Stimulated activated naive CD8-positive, alpha-beta T cell treated with anti-CD3 and anti-CD28 coated beads, Interleukin-15, Interleukin-2, amounts not matched to agents 100 ng/mL and 50 ng/mL, for 24 hours (primary cell): ENCODE results near the gene CNOT3.
"Not testable (repeated sequence)": the region's sequence is repeated elsewhere in the genome, so short reads cannot be mapped to it uniquely, and the experiment has no call there.

Experiments used
- H3K27ac Mint-ChIP-seq: one replicate; pipeline ENCODE4 v1.8.0; 2021; ENCODE audit warnings: mild to moderate bottlenecking, mixed read lengths
- H3K27me3 Mint-ChIP-seq: one replicate; pipeline ENCODE4 v1.8.0; 2021; ENCODE audit warnings: mixed read lengths
- H3K36me3 Mint-ChIP-seq: one replicate; pipeline ENCODE4 v1.8.0; 2021; ENCODE audit warnings: low read depth, mixed read lengths
- H3K4me1 Mint-ChIP-seq: one replicate; pipeline ENCODE4 v1.8.0; 2021; ENCODE audit warnings: low read depth, mixed read lengths
- H3K4me3 Mint-ChIP-seq: one replicate; pipeline ENCODE4 v1.8.0; 2021; ENCODE audit warnings: mild to moderate bottlenecking, mixed read lengths
- H3K9me3 Mint-ChIP-seq: one replicate; pipeline ENCODE4 v1.8.0; 2021; ENCODE audit warnings: mixed read lengths

The CNOT3 gene

GRCh38 chr19:54165222-54165621 lies 27.7 kb downstream of the CNOT3 start:
- no peaks in the 10 kb centered on the region for H3K9me3 Mint-ChIP-seq
- H3K4me3 Mint-ChIP-seq = no peak overlapping the region
- peaks cover 19% of the 10 kb centered on the region for H3K27me3 Mint-ChIP-seq
- H3K27ac Mint-ChIP-seq = no peak overlapping the region
- H3K4me1 Mint-ChIP-seq = peaks cover 41% of the 10 kb centered on the region
- H3K36me3 Mint-ChIP-seq = no peaks in the 10 kb centered on the region

GRCh38 chr19:54168174-54168917 lies 30.8 kb downstream of the CNOT3 start:
- Mint-ChIP-seq H3K27ac (no peak overlapping the region), H3K4me1 (peaks cover 13% of the 10 kb centered on the region), H3K4me3 (no peak overlapping the region), H3K27me3 (peaks cover 13% of the 10 kb centered on the region), H3K36me3 (no peaks in the 10 kb centered on the region), H3K9me3 (no peaks in the 10 kb centered on the region)

- H3K36me3 Mint-ChIP-seq = no peaks in the 10 kb centered on the region
- H3K27me3 Mint-ChIP-seq = peaks cover 11% of the 10 kb centered on the region
- peaks cover 7% of the 10 kb centered on the region for H3K4me1 Mint-ChIP-seq
- H3K9me3 Mint-ChIP-seq = no peaks in the 10 kb centered on the region
- H3K27ac Mint-ChIP-seq = no peak overlapping the region
- no peak overlapping the region for H3K4me3 Mint-ChIP-seq
These were observed 31.7 kb downstream of the CNOT3 start for GRCh38 chr19:54169149-54169740.

- not testable (repeated sequence) for H3K27ac Mint-ChIP-seq, H3K4me3 Mint-ChIP-seq, H3K9me3 Mint-ChIP-seq, H3K4me1 Mint-ChIP-seq, H3K27me3 Mint-ChIP-seq
- H3K36me3 Mint-ChIP-seq = peaks cover 12% of the 10 kb centered on the region
These were observed 34.3 kb downstream of the CNOT3 start for GRCh38 chr19:54171736-54172431.

- no peaks in the 10 kb centered on the region for H3K4me1 Mint-ChIP-seq
- no peak within 1 kb of the TSS for H3K27ac Mint-ChIP-seq
- H3K4me3 Mint-ChIP-seq = no peak within 1 kb of the TSS
- H3K27me3 Mint-ChIP-seq = no peaks in the 10 kb centered on the region
- peaks cover 12% of the 10 kb centered on the region for H3K36me3 Mint-ChIP-seq
- H3K9me3 Mint-ChIP-seq = no peaks in the 10 kb centered on the region
These were observed 35.2 kb downstream of the CNOT3 start, which contains the start of gene TMC4 for GRCh38 chr19:54172471-54173358. TMC4 (minus strand) TSS chr19:54173160; CDS start chr19:54173117, 43 bp downstream.

GRCh38 chr19:54173359-54173699 lies 35.8 kb downstream of the CNOT3 start:
- Mint-ChIP-seq H3K27me3 (no peaks in the 10 kb centered on the region), H3K9me3 (no peaks in the 10 kb centered on the region), H3K4me3 (no peak overlapping the region), H3K36me3 (peaks cover 17% of the 10 kb centered on the region), H3K4me1 (no peaks in the 10 kb centered on the region), H3K27ac (no peak overlapping the region)

- Mint-ChIP-seq H3K27ac (no peak overlapping the region), H3K4me1 (no peaks in the 10 kb centered on the region), H3K9me3 (no peaks in the 10 kb centered on the region), H3K27me3 (no peaks in the 10 kb centered on the region), H3K36me3 (peaks cover 18% of the 10 kb centered on the region), H3K4me3 (no peak overlapping the region)
These were observed 36.6 kb downstream of the CNOT3 start for GRCh38 chr19:54173951-54174834.

- H3K4me3 Mint-ChIP-seq = no peak overlapping the region
- H3K27ac Mint-ChIP-seq = no peak overlapping the region
- H3K27me3 Mint-ChIP-seq = no peaks in the 10 kb centered on the region
- no peaks in the 10 kb centered on the region for H3K4me1 Mint-ChIP-seq
- H3K36me3 Mint-ChIP-seq = peaks cover 28% of the 10 kb centered on the region
- H3K9me3 Mint-ChIP-seq = no peaks in the 10 kb centered on the region
These were observed 41.2 kb downstream of the CNOT3 start for GRCh38 chr19:54178581-54179261.

GRCh38 chr19:54179262-54179852 lies 41.8 kb downstream of the CNOT3 start:
- Mint-ChIP-seq H3K9me3 (no peaks in the 10 kb centered on the region), H3K27me3 (no peaks in the 10 kb centered on the region), H3K27ac (no peak overlapping the region), H3K4me1 (no peaks in the 10 kb centered on the region), H3K4me3 (no peak overlapping the region), H3K36me3 (peaks cover 34% of the 10 kb centered on the region)

GRCh38 chr19:54179921-54180461 lies 42.4 kb downstream of the CNOT3 start:
- Mint-ChIP-seq H3K27ac (no peak overlapping the region), H3K9me3 (no peaks in the 10 kb centered on the region), H3K4me3 (no peak overlapping the region), H3K27me3 (no peaks in the 10 kb centered on the region), H3K4me1 (no peaks in the 10 kb centered on the region), H3K36me3 (peaks cover 34% of the 10 kb centered on the region)

GRCh38 chr19:54180691-54181091 lies 43.1 kb downstream of the CNOT3 start:
- no peaks in the 10 kb centered on the region for H3K9me3 Mint-ChIP-seq
- H3K27me3 Mint-ChIP-seq = no peaks in the 10 kb centered on the region
- no peaks in the 10 kb centered on the region for H3K4me1 Mint-ChIP-seq
- H3K36me3 Mint-ChIP-seq = peaks cover 29% of the 10 kb centered on the region
- no peak overlapping the region for H3K4me3 Mint-ChIP-seq
- H3K27ac Mint-ChIP-seq = no peak overlapping the region

- peaks cover 30% of the 10 kb centered on the region for H3K36me3 Mint-ChIP-seq
These were observed 44.3 kb downstream of the CNOT3 start for GRCh38 chr19:54181894-54182293.

GRCh38 chr19:54183431-54183830 lies 45.9 kb downstream of the CNOT3 start:
- Mint-ChIP-seq H3K9me3 (no peaks in the 10 kb centered on the region), H3K36me3 (peaks cover 31% of the 10 kb centered on the region)

More at GRCh38 chr19:54181894-54182293, 44.3 kb downstream of the CNOT3 start:
- not testable (repeated sequence) for H3K4me3 Mint-ChIP-seq, H3K27me3 Mint-ChIP-seq, H3K9me3 Mint-ChIP-seq, H3K4me1 Mint-ChIP-seq, H3K27ac Mint-ChIP-seq

More at GRCh38 chr19:54183431-54183830, 45.9 kb downstream of the CNOT3 start:
- Mint-ChIP-seq H3K27me3 (no peaks in the 10 kb centered on the region), H3K27ac (no peak overlapping the region), H3K4me3 (no peak overlapping the region), H3K4me1 (peaks cover 16% of the 10 kb centered on the region)
